HepG2 (cell line): ENCODE measurements around the gene CCDC30. TPM values are rescaled to one million over a fixed set of nuclear protein-coding genes. Genes with fewer than 3 reads are reported as not detected.

Experiments used
- AHR ChIP-seq: IDR thresholded peaks from 2 replicates; pipeline ENCODE4 v1.6.1; 2018; ENCODE audit warnings: missing genetic modification reagents, missing compliant biosample characterization
- DMAP1 ChIP-seq: IDR thresholded peaks from 2 replicates; pipeline ENCODE4 v1.6.1; 2016
- ETV5 ChIP-seq: IDR thresholded peaks from 2 replicates; pipeline ENCODE4 v1.6.1; 2018; ENCODE audit warnings: missing biosample characterization, missing genetic modification reagents, inconsistent platforms, borderline replicate concordance
- HMGA1 ChIP-seq: sonication (generic); formaldehyde crosslinking; conservative IDR thresholded peaks from 2 replicates; pipeline ENCODE4 v1.4.0; 2020; ENCODE audit warnings: missing genetic modification reagents
- HOXD1 ChIP-seq: sonication (generic); formaldehyde crosslinking; IDR thresholded peaks from 2 replicates; pipeline ENCODE4 v1.5.0; 2020; ENCODE audit warnings: missing genetic modification reagents
- MTF1 ChIP-seq: sonication (generic); formaldehyde crosslinking; IDR thresholded peaks from 2 replicates; pipeline ENCODE4 v1.5.0; 2020; ENCODE audit warnings: missing genetic modification reagents
- NFE2 ChIP-seq: sonication (generic); formaldehyde crosslinking; IDR thresholded peaks from 2 replicates; pipeline ENCODE4 v1.4.0; 2020; ENCODE audit warnings: missing genetic modification reagents
- PITX1 ChIP-seq: sonication (generic); formaldehyde crosslinking; IDR thresholded peaks from 2 replicates; pipeline ENCODE4 v1.5.1; 2020; ENCODE audit warnings: mild to moderate bottlenecking, missing genetic modification reagents
- POLR2G ChIP-seq: fragments of 200-400 bp; formaldehyde crosslinking; IDR thresholded peaks from 2 replicates; pipeline ENCODE4 v1.6.1; 2018; ENCODE audit warnings: mild to moderate bottlenecking, low read depth, low read length, moderate library complexity
- PRMT3 ChIP-seq: sonication (generic); formaldehyde crosslinking; IDR thresholded peaks from 2 replicates; pipeline ENCODE4 v1.8.1; 2022; ENCODE audit warnings: low read depth, mild to moderate bottlenecking, moderate library complexity, missing genetic modification reagents, borderline replicate concordance
- U2AF2 ChIP-seq: fragments of 200-400 bp; formaldehyde crosslinking; IDR thresholded peaks from 2 replicates; pipeline ENCODE4 v1.6.1; 2017; ENCODE audit warnings: low read depth, mild to moderate bottlenecking, low read length
- WIZ ChIP-seq: sonication (generic); formaldehyde crosslinking; IDR thresholded peaks from 2 replicates; pipeline ENCODE4 v1.5.1; 2020; ENCODE audit warnings: mild to moderate bottlenecking, missing genetic modification reagents
- ZMAT3 ChIP-seq: sonication (generic); formaldehyde crosslinking; conservative IDR thresholded peaks from 2 replicates; pipeline ENCODE4 v1.7.0; 2021; ENCODE audit warnings: missing genetic modification reagents
- ZNF20 ChIP-seq: sonication (generic); formaldehyde crosslinking; IDR thresholded peaks from 2 replicates; pipeline ENCODE4 v1.4.0; 2020; ENCODE audit warnings: mild to moderate bottlenecking, moderate library complexity, missing genetic modification reagents
- ZNF570 ChIP-seq: sonication (generic); formaldehyde crosslinking; IDR thresholded peaks from 2 replicates; pipeline ENCODE4 v1.4.0; 2020; ENCODE audit warnings: mild to moderate bottlenecking, missing genetic modification reagents, borderline replicate concordance
- ZNF660 ChIP-seq: sonication (generic); formaldehyde crosslinking; IDR thresholded peaks from 2 replicates; pipeline ENCODE4 v1.5.1; 2020; ENCODE audit warnings: mild to moderate bottlenecking, low read depth, missing genetic modification reagents, borderline replicate concordance
- ZNF674 ChIP-seq: sonication (generic); formaldehyde crosslinking; IDR thresholded peaks from 2 replicates; pipeline ENCODE4 v1.5.0; 2020; ENCODE audit warnings: low read depth, mild to moderate bottlenecking, missing genetic modification reagents
- ZNF737 ChIP-seq: sonication (generic); formaldehyde crosslinking; IDR thresholded peaks from 2 replicates; pipeline ENCODE4 v1.5.0; 2020; ENCODE audit warnings: missing genetic modification reagents, mild to moderate bottlenecking, borderline replicate concordance
- ZNF780A ChIP-seq: sonication (generic); formaldehyde crosslinking; IDR thresholded peaks from 2 replicates; pipeline ENCODE4 v1.8.0; 2022; ENCODE audit warnings: mild to moderate bottlenecking, missing genetic modification reagents, moderate library complexity
- polyA plus RNA-seq, 8 experiments: library from polyadenylated mRNA; depleted of rRNA in 3 of 8; stranded (reverse) in 7 of 8; unstranded in 1 of 8; fragments of >200 nt; fragmentation: Illumina TruSeq in 4 of 8; extraction: Trizol in 4 of 8; gene quantifications; 2 replicates each; pipeline versions ENCODE4 v1.2.1 to v1.2.3, GENCODE V29; 2011 to 2016; ENCODE audit warnings: low read depth in 4 of 8, missing spikeins in 1 of 8, mixed read lengths in 1 of 8; ENCODE audit not compliant: insufficient read depth in 1 of 8
- total RNA-seq, 5 experiments: library from RNA; depleted of rRNA; stranded (reverse); fragments of >200 nt; fragmentation: Illumina TruSeq; extraction: Trizol; gene quantifications; 2 replicates each; pipeline ENCODE4 v1.2.3, GENCODE V29; 2016; ENCODE audit warnings: low read depth in 1 of 5
- TF ChIP-seq, protein P1 (sequence below): sonication (generic); formaldehyde crosslinking; conservative IDR thresholded peaks from 2 replicates; pipeline ENCODE4 v1.4.0; 2020; ENCODE audit warnings: missing genetic modification reagents
- TF ChIP-seq, protein P2 (sequence below): sonication (generic); formaldehyde crosslinking; conservative IDR thresholded peaks from 2 replicates; pipeline ENCODE4 v1.8.0; 2022; ENCODE audit warnings: missing genetic modification reagents
- TF ChIP-seq, protein P3 (sequence below): sonication (generic); formaldehyde crosslinking; IDR thresholded peaks from 2 replicates; pipeline ENCODE4 v1.5.0; 2020; ENCODE audit warnings: missing genetic modification reagents
- TF ChIP-seq, protein P4 (sequence below): sonication (generic); formaldehyde crosslinking; IDR thresholded peaks from 2 replicates; pipeline ENCODE4 v1.5.1; 2020; ENCODE audit warnings: missing genetic modification reagents, mild to moderate bottlenecking, borderline replicate concordance
- TF ChIP-seq, protein P5 (sequence below): sonication (generic); formaldehyde crosslinking; IDR thresholded peaks from 2 replicates; pipeline ENCODE4 v1.8.0; 2023; ENCODE audit warnings: mild to moderate bottlenecking, missing genetic modification reagents

CCDC30 gene
- total and polyA plus RNA-seq, 2 of the 13 experiments (the other 11 are each of a cell fraction or from before 2014, with no cell fraction given), result 0.25 to 0.77 TPM

DNA sequence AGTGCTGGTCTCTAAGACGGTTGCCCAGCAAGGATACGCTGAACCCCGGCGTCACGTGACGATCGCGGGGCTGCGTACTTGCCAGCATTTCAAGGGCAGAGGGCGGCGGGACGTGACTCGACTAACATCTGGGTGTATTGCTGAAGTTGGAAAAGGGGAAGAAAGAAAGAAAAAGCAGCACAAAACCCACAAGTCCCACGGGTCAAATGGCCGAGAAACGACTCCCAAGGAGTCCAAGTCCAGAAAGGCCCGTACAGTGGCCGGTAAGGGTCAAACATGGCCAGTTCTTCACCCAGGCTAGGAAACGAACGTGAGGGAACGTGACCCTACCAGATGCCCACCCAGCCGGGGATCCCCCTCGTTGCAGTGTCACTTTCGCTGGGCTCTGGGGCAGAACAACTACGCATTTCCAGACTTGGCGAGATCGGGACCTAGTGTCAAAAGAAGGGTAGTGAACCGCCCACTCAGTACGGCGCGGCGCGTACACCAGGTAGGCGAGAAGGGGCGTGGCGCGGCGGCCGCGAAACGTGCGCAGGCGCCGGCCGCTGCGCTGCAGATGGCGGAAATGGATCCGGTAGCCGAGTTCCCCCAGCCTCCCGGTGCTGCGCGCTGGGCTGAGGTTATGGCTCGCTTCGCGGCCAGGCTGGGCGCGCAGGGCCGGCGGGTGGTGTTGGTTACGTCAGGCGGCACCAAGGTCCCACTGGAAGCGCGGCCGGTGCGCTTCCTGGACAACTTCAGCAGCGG, 6.9 kb upstream of the CCDC30 start, which contains the start of the genes PPCS and ZMYND12 (continued):
- TF ChIP-seq ETV5 (CRISPR knock-in tag) (no peak; the same call in 1 of the 2 replicates), WIZ (0 out of 2 replicates have a peak, but pooled peaks have one; percentile 17), NFE2 (CRISPR knock-in tag) (no peak), ZMAT3 (peak; percentile 72; the same call in 1 of the 2 replicates), PRMT3 (peak; percentile 17; the same call in 1 of the 2 replicates), ZNF780A (CRISPR knock-in tag) (peak; percentile 22; the same call in 1 of the 2 replicates), HOXD1 (no peak; the same call in 1 of the 2 replicates), ZNF674 (CRISPR knock-in tag) (no peak), MTF1 (CRISPR knock-in tag) (no peak), DMAP1 (CRISPR knock-in tag) (peak; percentile 77), U2AF2 (0 out of 2 replicates have a peak, but pooled peaks have one; percentile 77), ZNF737 (CRISPR knock-in tag) (no peak), ZNF20 (CRISPR knock-in tag) (no peak; the same call in 1 of the 2 replicates), ZNF660 (CRISPR knock-in tag) (0 out of 2 replicates have a peak, but pooled peaks have one; percentile 30), HMGA1 (CRISPR knock-in tag) (no peak), PITX1 (CRISPR knock-in tag) (no peak; the same call in none of the 2 replicates), ZNF570 (CRISPR knock-in tag) (0 out of 2 replicates have a peak, but pooled peaks have one; percentile 36), AHR (CRISPR knock-in tag) (no peak), POLR2G (peak; percentile 82)
- TF ChIP-seq, protein P1, sequence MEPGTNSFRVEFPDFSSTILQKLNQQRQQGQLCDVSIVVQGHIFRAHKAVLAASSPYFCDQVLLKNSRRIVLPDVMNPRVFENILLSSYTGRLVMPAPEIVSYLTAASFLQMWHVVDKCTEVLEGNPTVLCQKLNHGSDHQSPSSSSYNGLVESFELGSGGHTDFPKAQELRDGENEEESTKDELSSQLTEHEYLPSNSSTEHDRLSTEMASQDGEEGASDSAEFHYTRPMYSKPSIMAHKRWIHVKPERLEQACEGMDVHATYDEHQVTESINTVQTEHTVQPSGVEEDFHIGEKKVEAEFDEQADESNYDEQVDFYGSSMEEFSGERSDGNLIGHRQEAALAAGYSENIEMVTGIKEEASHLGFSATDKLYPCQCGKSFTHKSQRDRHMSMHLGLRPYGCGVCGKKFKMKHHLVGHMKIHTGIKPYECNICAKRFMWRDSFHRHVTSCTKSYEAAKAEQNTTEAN (CRISPR knock-in tag), result 0 out of 2 replicates have a peak, but pooled peaks have one; percentile 44
- TF ChIP-seq, protein P2, sequence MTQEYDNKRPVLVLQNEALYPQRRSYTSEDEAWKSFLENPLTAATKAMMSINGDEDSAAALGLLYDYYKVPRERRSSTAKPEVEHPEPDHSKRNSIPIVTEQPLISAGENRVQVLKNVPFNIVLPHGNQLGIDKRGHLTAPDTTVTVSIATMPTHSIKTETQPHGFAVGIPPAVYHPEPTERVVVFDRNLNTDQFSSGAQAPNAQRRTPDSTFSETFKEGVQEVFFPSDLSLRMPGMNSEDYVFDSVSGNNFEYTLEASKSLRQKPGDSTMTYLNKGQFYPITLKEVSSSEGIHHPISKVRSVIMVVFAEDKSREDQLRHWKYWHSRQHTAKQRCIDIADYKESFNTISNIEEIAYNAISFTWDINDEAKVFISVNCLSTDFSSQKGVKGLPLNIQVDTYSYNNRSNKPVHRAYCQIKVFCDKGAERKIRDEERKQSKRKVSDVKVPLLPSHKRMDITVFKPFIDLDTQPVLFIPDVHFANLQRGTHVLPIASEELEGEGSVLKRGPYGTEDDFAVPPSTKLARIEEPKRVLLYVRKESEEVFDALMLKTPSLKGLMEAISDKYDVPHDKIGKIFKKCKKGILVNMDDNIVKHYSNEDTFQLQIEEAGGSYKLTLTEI (CRISPR knock-in tag), result no peak
- TF ChIP-seq, protein P3, sequence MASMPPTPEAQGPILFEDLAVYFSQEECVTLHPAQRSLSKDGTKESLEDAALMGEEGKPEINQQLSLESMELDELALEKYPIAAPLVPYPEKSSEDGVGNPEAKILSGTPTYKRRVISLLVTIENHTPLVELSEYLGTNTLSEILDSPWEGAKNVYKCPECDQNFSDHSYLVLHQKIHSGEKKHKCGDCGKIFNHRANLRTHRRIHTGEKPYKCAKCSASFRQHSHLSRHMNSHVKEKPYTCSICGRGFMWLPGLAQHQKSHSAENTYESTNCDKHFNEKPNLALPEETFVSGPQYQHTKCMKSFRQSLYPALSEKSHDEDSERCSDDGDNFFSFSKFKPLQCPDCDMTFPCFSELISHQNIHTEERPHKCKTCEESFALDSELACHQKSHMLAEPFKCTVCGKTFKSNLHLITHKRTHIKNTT (CRISPR knock-in tag), result no peak
- TF ChIP-seq, protein P4, sequence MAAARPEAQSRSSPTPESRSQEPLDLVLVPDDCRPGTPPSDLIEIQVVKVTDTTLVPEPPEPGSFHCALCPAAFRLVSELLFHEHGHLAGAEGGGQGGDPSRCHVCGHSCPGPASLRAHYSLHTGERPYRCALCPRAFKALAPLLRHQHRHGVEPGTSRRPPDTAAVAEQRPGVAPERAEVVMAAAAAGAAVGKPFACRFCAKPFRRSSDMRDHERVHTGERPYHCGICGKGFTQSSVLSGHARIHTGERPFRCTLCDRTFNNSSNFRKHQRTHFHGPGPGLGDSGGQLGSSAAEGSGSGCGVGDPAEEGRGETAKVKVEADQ (CRISPR knock-in tag), result peak; percentile 90
- TF ChIP-seq, protein P5, sequence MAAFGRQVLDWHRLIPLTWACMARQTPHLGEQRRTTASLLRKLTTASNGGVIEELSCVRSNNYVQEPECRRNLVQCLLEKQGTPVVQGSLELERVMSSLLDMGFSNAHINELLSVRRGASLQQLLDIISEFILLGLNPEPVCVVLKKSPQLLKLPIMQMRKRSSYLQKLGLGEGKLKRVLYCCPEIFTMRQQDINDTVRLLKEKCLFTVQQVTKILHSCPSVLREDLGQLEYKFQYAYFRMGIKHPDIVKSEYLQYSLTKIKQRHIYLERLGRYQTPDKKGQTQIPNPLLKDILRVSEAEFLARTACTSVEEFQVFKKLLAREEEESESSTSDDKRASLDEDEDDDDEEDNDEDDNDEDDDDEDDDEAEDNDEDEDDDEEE (CRISPR knock-in tag), result peak; percentile 91
